LNCAP (cell line): ENCODE results near the gene FSTL3.

ENCODE experiments used
- TF ChIP-seq, protein P1 (sequence below): fragments of 450-650 bp; IDR thresholded peaks from 2 replicates; pipeline ENCODE4 v1.5.1; 2017; ENCODE audit warnings: mild to moderate bottlenecking

FSTL3 gene

GRCh38 chr19:694481-695351 lies 18.5 kb downstream of the FSTL3 start:
- TF ChIP-seq, protein P1, sequence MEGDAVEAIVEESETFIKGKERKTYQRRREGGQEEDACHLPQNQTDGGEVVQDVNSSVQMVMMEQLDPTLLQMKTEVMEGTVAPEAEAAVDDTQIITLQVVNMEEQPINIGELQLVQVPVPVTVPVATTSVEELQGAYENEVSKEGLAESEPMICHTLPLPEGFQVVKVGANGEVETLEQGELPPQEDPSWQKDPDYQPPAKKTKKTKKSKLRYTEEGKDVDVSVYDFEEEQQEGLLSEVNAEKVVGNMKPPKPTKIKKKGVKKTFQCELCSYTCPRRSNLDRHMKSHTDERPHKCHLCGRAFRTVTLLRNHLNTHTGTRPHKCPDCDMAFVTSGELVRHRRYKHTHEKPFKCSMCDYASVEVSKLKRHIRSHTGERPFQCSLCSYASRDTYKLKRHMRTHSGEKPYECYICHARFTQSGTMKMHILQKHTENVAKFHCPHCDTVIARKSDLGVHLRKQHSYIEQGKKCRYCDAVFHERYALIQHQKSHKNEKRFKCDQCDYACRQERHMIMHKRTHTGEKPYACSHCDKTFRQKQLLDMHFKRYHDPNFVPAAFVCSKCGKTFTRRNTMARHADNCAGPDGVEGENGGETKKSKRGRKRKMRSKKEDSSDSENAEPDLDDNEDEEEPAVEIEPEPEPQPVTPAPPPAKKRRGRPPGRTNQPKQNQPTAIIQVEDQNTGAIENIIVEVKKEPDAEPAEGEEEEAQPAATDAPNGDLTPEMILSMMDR, result no peak

DNA sequence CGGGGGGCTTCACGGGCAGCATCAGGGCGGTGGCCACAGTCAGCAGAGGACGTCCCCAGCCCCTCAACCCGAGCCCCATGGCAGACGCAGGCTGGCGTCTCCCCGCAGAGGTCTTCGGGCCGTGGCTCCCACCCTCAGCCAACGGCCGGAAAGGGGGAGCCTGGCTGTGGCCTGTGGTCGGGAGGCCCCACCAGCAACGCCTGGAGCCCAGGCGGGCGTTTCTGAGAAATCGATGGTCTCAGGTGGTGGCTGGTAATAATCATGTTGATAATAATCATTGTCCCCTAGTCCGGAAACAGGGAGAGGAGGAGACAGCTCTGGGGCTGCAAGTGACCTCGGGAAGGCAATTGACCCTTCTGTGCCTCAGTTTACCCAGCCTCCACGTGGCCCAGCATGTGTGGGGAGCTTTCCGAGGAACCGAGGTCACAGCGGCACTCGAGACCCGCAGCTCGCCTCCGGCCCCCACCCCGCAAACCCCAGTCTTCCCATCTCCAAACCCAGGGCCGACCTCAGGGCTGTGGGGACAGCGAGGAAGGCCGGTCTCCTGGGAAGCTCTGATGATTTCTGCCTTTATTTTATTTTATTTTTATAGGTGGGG lies 19.3 kb downstream of the FSTL3 start, which contains the start of gene PRSS57:
Gene PRSS57, minus strand, starts transcription at position 101 of the 598 bp plus-strand sequence. Its CDS starts 22 bp downstream, at position 79.
- TF ChIP-seq, protein P1, result no peak

- TF ChIP-seq, protein P1, result no peak
These were observed 27.1 kb downstream of the FSTL3 start for GRCh38 chr19:703329-703650.

DNA sequence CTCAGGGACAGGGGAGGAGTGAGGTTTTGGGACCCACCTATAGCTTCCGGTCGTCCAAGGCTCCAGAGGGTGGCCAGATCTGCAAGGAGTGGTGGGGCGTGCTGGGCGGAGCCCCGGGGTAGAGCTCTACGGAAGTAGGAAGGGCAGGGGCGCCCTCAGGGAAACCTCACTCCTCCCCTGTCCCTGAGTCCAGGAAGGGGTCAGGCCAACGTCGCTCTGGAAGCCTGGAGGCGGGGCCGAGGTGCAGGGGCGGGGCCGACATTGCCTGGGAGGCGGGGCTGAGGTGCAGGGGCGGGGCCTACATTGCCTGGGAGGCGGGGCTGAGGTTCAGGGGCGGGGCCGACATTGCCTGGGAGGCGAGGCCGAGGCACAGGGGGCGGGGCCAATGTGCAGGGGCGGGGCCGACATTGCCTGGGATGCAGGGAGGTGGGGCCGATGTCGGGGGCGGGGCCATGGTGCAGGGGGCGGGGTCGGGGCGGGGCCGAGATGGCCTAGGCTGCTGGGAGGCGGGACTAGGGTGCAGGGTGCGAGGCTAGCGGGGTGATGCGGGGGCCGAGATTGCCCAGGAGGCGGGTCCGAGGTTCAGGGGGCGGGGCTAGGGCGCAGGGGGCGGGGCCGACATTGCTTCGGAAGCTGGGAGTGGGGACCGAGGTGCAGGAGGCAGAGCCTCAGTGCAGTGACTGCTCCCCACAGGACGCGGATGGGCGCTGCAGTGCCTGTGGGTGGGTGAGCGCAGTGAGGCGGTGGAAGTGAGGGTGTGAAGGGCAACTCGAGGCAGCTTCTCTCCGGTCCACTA lies 27.7 kb downstream of the FSTL3 start:
- TF ChIP-seq, protein P1, result no peak

DNA sequence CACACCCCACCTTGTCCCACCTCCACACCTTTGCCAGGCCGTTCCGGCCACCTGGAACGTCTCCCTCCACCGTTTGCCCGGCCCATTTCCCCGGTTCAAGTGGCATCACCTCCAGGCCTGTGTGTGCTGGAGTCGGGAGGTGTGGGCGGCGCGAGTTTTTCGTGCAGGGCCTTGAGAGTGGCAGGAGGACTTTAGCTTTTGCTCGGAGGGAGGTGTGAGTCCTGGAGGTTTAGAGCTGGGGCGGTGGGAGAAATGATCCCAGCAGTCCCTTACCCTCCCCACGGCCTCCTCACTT lies 28.2 kb downstream of the FSTL3 start:
- TF ChIP-seq, protein P1, result no peak

- TF ChIP-seq, protein P1, result peak; percentile 23; the same call in 1 of the 2 replicates
These were observed 32.3 kb downstream of the FSTL3 start, which contains the start of gene PALM for GRCh38 chr19:708154-709143. Gene PALM, plus strand, starts transcription at chr19:708935. Its CDS starts 212 bp downstream, at chr19:709147.
